NCI-H1436 treated with DMSO at 0.1 percent for 48 hours (cell line): ENCODE data around the gene VSIG8.
A peak's percentile ranks its signal among the peaks of the same experiment; 100 is the strongest.

Experiments
- DNase-seq: peaks from one replicate; lab custom pipeline; 2025; lab: John Stamatoyannopoulos, UW

Gene VSIG8

GRCh38 chr1:159829273-159829634 lies 33.2 kb downstream of the VSIG8 start:
- DNase-seq: peak; percentile 74

GRCh38 chr1:159828581-159829272 lies 33.7 kb downstream of the VSIG8 start:
- DNase-seq: no peak

- no peak for DNase-seq
Observed at GRCh38 chr1:159828176-159828575, 34.3 kb downstream of the VSIG8 start.

- DNase-seq: no peak
Observed at GRCh38 chr1:159827549-159827948, 34.9 kb downstream of the VSIG8 start.

- DNase-seq: no peak
Observed at GRCh38 chr1:159827102-159827490, 35.4 kb downstream of the VSIG8 start.

GRCh38 chr1:159826441-159827101 lies 35.9 kb downstream of the VSIG8 start, which contains the start of gene SLAMF8:
SLAMF8 (plus strand) TSS chr1:159826873; CDS start chr1:159826899, 26 bp downstream.
- no peak for DNase-seq

- DNase-seq: no peak
Observed at GRCh38 chr1:159825564-159825963, 36.9 kb downstream of the VSIG8 start.

- peak; percentile 95 for DNase-seq
Observed at GRCh38 chr1:159823406-159823805, 39.1 kb downstream of the VSIG8 start.

- peak; percentile 55 for DNase-seq
Observed at GRCh38 chr1:159821171-159821867, 41.1 kb downstream of the VSIG8 start.

- peak; percentile 91 for DNase-seq
Observed at GRCh38 chr1:159817276-159818041, 45.0 kb downstream of the VSIG8 start.

GRCh38 chr1:159815926-159816325 lies 46.5 kb downstream of the VSIG8 start:
- DNase-seq: no peak

GRCh38 chr1:159804924-159805323 lies 57.5 kb downstream of the VSIG8 start:
- DNase-seq: no peak
